Measurements from ENCODE around the gene BCL2L11.

The BCL2L11 gene

GRCh38 chr2:111207851-111208250 is 87.1 kb downstream of the BCL2L11 start:
- no peak overlapping the region for H3K4me3 ChIP-seq (ENCODE audit: control insufficient read depth, low read depth, low read length)
- DNase-seq (ENCODE audit: low read depth), result no peak
- no peak for TF ChIP-seq CTCF (IDR thresholded peaks at IDR 0.05; ENCODE audit: control insufficient read depth, insufficient read depth, low read depth, low read length, missing control alignments)

GRCh38 chr2:111208639-111209038 is 87.9 kb downstream of the BCL2L11 start:
- no peak for TF ChIP-seq CTCF (IDR thresholded peaks at IDR 0.05; ENCODE audit: control insufficient read depth, insufficient read depth, low read depth, low read length, missing control alignments)
- H3K4me3 ChIP-seq (ENCODE audit: control insufficient read depth, low read depth, low read length), result no peak overlapping the region
- DNase-seq (ENCODE audit: low read depth), result no peak

GRCh38 chr2:111209045-111209514 is 88.4 kb downstream of the BCL2L11 start:
- TF ChIP-seq CTCF (IDR thresholded peaks at IDR 0.05; ENCODE audit: control insufficient read depth, insufficient read depth, low read depth, low read length, missing control alignments), result no peak
- DNase-seq (ENCODE audit: low read depth), result peak; percentile 31
- H3K4me3 ChIP-seq (ENCODE audit: control insufficient read depth, low read depth, low read length), result no peak overlapping the region

GRCh38 chr2:111210036-111210435 is 89.3 kb downstream of the BCL2L11 start:
- no peak overlapping the region for H3K4me3 ChIP-seq (ENCODE audit: control insufficient read depth, low read depth, low read length)
- TF ChIP-seq CTCF (IDR thresholded peaks at IDR 0.05; ENCODE audit: control insufficient read depth, insufficient read depth, low read depth, low read length, missing control alignments), result no peak

GRCh38 chr2:111213877-111214276 is 93.2 kb downstream of the BCL2L11 start:
- H3K4me3 ChIP-seq (ENCODE audit: control insufficient read depth, low read depth, low read length), result no peak overlapping the region
- TF ChIP-seq CTCF (IDR thresholded peaks at IDR 0.05; ENCODE audit: control insufficient read depth, insufficient read depth, low read depth, low read length, missing control alignments), result no peak
- DNase-seq (ENCODE audit: low read depth), result no peak

More at GRCh38 chr2:111210036-111210435, 89.3 kb downstream of the BCL2L11 start:
- no peak for DNase-seq (ENCODE audit: low read depth)

- no peak overlapping the region for H3K4me3 ChIP-seq (ENCODE audit: control insufficient read depth, low read depth, low read length)
- no peak for TF ChIP-seq CTCF (IDR thresholded peaks at IDR 0.05; ENCODE audit: control insufficient read depth, insufficient read depth, low read depth, low read length, missing control alignments)
- no peak for DNase-seq (ENCODE audit: low read depth)
Measured at GRCh38 chr2:111216811-111217652, 96.3 kb downstream of the BCL2L11 start.

All from AG09309 (cell line).